Esophagus squamous epithelium (tissue), 4 donors: ENCODE measurements around the gene PPARG.

Source experiments
- CTCF ChIP-seq, 6 experiments: fragments of 450-650 bp in 4 of 6; fragments of 200-600 bp in 2 of 6; sonication (generic) in 2 of 6; IDR thresholded peaks; one replicate each; pipeline ENCODE4 v1.5.1; 2016 to 2019; ENCODE audit warnings: antibody characterized with exemption in 6 of 6, mild to moderate bottlenecking in 4 of 6, moderate library complexity in 4 of 6
- POLR2A ChIP-seq, 4 donors: fragments of 450-650 bp; IDR thresholded peaks; one replicate each; pipeline ENCODE4 v1.6.1; 2017; ENCODE audit warnings: antibody characterized with exemption in 4 of 4, mild to moderate bottlenecking in 4 of 4, moderate library complexity in 3 of 4

- TF ChIP-seq CTCF (IDR thresholded peaks at IDR 0.05) (no peak), POLR2A (IDR thresholded peaks at IDR 0.05) (no peak)
These were observed 162.6 kb downstream of the PPARG start for GRCh38 chr3:12451481-12451880.
